PC-3 (cell line): ENCODE data around the gene GRHL3. TPM values are rescaled to one million over a fixed set of nuclear protein-coding genes. Genes with fewer than 3 reads are reported as not detected.
A peak's percentile ranks its signal among the peaks of the same experiment; 100 is the strongest.

Experiments used
- ATAC-seq: fragments of 200-7000 bp; cut with Tn5 transposase; 2 replicates; pipeline ENCODE4 v1.9.1; 2020; ENCODE audit warnings: mild to moderate bottlenecking, moderate library complexity
- BruUV-seq: library from RNA; stranded (reverse); fragments of 400-500 nt; replicated peaks from 2 replicates; lab custom pipeline; 2021; lab: Mats Ljungman, UMichigan
- CTCF ChIA-PET: fragments of 300-600 bp; sonication (Branson Sonifier 250); formaldehyde crosslinking; loops from one replicate; lab custom pipeline; 2022; ENCODE audit warnings: antibody characterized with exemption; lab: Charles Lee
- POLR2A ChIA-PET: fragments of 300-600 bp; sonication (Branson Sonifier 250); formaldehyde crosslinking; loops from one replicate; lab custom pipeline; 2022; ENCODE audit warnings: antibody characterized with exemption; ENCODE audit not compliant: unreplicated experiment; lab: Charles Lee
- DNase-seq: peaks from one replicate; pipeline ENCODE4 v3.0.0-alpha.2; 2015
- H2AFZ ChIP-seq: fragments of 300-600 bp; sonication (generic); 2 replicates; pipeline ENCODE4 v1.6.0; 2016; ENCODE audit warnings: antibody characterized with exemption, low read length
- H3F3A ChIP-seq: fragments of 300-600 bp; sonication (generic); one replicate; pipeline ENCODE4 v1.6.0; 2017; ENCODE audit warnings: antibody characterized with exemption, low read length, control low read depth, mild to moderate bottlenecking; ENCODE audit not compliant: unreplicated experiment
- H3K27ac ChIP-seq: fragments of 300-600 bp; sonication (generic); 2 replicates; pipeline ENCODE4 v1.5.1; 2016; ENCODE audit warnings: mild to moderate bottlenecking, low read length
- H3K27me3 ChIP-seq: fragments of 300-600 bp; sonication (generic); 2 replicates; pipeline ENCODE4 v1.6.1; 2016; ENCODE audit warnings: low read length, mixed read lengths
- H3K36me3 ChIP-seq: fragments of 300-600 bp; sonication (generic); 2 replicates; pipeline ENCODE4 v1.6.1; 2016; ENCODE audit warnings: low read depth, mixed run types, low read length, mixed read lengths
- H3K4me1 ChIP-seq: fragments of 300-600 bp; sonication (generic); 2 replicates; pipeline ENCODE4 v1.5.1; 2016; ENCODE audit warnings: low read length; ENCODE audit not compliant: insufficient read depth
- H3K4me2 ChIP-seq: fragments of 300-600 bp; sonication (generic); 2 replicates; pipeline ENCODE4 v1.6.0; 2016; ENCODE audit warnings: low read length
- H3K4me3 ChIP-seq: fragments of 300-600 bp; sonication (generic); 2 replicates; pipeline ENCODE4 v1.5.1; 2016; ENCODE audit warnings: mild to moderate bottlenecking, low read length, mixed read lengths
- H3K79me2 ChIP-seq: fragments of 300-600 bp; sonication (generic); 2 replicates; pipeline ENCODE4 v1.6.1; 2017; ENCODE audit warnings: low read length, mixed read lengths
- H3K9ac ChIP-seq: fragments of 300-600 bp; sonication (generic); 2 replicates; pipeline ENCODE4 v1.6.0; 2016; ENCODE audit warnings: mild to moderate bottlenecking, low read length
- H3K9me2 ChIP-seq: fragments of 300-600 bp; sonication (generic); replicated peaks from 2 replicates; pipeline ENCODE4 v1.6.1; 2016; ENCODE audit warnings: mixed run types, low read length, mixed read lengths
- H3K9me3 ChIP-seq: fragments of 300-600 bp; sonication (generic); 2 replicates; pipeline ENCODE4 v1.6.1; 2016; ENCODE audit warnings: low read length, mixed read lengths
- H4K20me1 ChIP-seq: fragments of 300-600 bp; sonication (generic); 2 replicates; pipeline ENCODE4 v1.6.1; 2016; ENCODE audit warnings: low read length, mixed read lengths
- EZH2 ChIP-seq: fragments of 300-600 bp; sonication (generic); IDR thresholded peaks from one replicate; pipeline ENCODE4 v1.6.1; 2017; ENCODE audit warnings: antibody characterized with exemption, mild to moderate bottlenecking, low read length; ENCODE audit not compliant: unreplicated experiment
- EZH2phosphoT487 ChIP-seq: fragments of 300-600 bp; sonication (generic); IDR thresholded peaks from 2 replicates; pipeline ENCODE4 v1.6.1; 2018; ENCODE audit warnings: mild to moderate bottlenecking, antibody characterized with exemption, low read length, borderline replicate concordance
- intact Hi-C: fragments of 100-400 bp; cut with micrococcal nuclease; formaldehyde crosslinking; loops from 2 replicates; pipeline ENCODE4 v1.9.0; 2023
- total RNA-seq: library from RNA; depleted of rRNA; stranded (reverse); fragments of >200 nt; gene quantifications from 2 replicates; pipeline ENCODE4 v1.2.3, GENCODE V29; 2014
- TF ChIP-seq, protein P1 (sequence below): fragments of 300-600 bp; sonication (generic); conservative IDR thresholded peaks from 2 replicates; pipeline ENCODE4 v1.5.1; 2017; ENCODE audit warnings: antibody characterized with exemption, low read depth, mild to moderate bottlenecking, low read length

GRHL3 gene
- total RNA-seq, 1 experiment from 2014 or later, result 3.5 TPM

DNA sequence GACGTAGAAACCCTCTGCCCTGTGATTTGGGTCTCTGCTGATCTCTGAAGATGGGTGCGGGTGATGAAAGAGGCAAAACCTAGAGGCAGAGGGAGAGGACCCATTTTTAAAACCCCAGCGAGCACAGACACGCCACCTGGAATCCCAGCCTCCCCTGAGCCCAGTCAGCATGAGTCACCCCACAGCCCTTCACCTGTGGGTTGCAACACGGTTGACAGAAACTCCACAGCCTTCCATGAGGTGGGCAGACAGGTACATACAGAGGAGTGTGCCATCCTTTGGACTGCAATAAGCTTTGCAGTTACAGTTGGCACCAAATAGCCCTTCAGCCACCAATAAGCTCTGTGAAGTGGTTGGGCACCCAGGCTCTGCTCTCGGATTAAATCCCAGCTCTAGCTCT lies 2.1 kb upstream of the GRHL3 start:
- H3K4me2 ChIP-seq, result peak overlapping the region; percentile 53
- H3K79me2 ChIP-seq, result no peaks in the 10 kb centered on the region
- no peaks in the 10 kb centered on the region for H4K20me1 ChIP-seq
- DNase-seq, result peak; percentile 88
- POLR2A ChIA-PET, result no interaction called here
- H3F3A ChIP-seq, result no peaks in the 10 kb centered on the region
- intact Hi-C loops, result loop anchor here (2.0 kb wide), 1 partner anchor 74 kb away; no protein-coding TSS in a partner anchor
- 0 out of 2 replicates have a peak overlapping the region, but pooled peaks have one; percentile 23 for H3K9ac ChIP-seq
- no peaks in the 10 kb centered on the region for H3K27me3 ChIP-seq
- no peaks in the 10 kb centered on the region for H3K9me3 ChIP-seq
- CTCF ChIA-PET, result interaction anchor here (0.5 to 2.8 kb wide), 4 partner anchors 22 to 167 kb away, joined by 3 to 14 read pairs (median 9); no protein-coding TSS in a partner anchor
- TF ChIP-seq EZH2phosphoT487, result no peak
- no peak for TF ChIP-seq EZH2
- TF ChIP-seq, protein P1, sequence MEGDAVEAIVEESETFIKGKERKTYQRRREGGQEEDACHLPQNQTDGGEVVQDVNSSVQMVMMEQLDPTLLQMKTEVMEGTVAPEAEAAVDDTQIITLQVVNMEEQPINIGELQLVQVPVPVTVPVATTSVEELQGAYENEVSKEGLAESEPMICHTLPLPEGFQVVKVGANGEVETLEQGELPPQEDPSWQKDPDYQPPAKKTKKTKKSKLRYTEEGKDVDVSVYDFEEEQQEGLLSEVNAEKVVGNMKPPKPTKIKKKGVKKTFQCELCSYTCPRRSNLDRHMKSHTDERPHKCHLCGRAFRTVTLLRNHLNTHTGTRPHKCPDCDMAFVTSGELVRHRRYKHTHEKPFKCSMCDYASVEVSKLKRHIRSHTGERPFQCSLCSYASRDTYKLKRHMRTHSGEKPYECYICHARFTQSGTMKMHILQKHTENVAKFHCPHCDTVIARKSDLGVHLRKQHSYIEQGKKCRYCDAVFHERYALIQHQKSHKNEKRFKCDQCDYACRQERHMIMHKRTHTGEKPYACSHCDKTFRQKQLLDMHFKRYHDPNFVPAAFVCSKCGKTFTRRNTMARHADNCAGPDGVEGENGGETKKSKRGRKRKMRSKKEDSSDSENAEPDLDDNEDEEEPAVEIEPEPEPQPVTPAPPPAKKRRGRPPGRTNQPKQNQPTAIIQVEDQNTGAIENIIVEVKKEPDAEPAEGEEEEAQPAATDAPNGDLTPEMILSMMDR, result no peak; the same call in 1 of the 2 replicates
- no peak overlapping the region for H3K4me3 ChIP-seq
- peak; percentile 67 for ATAC-seq
- H3K36me3 ChIP-seq, result no peaks in the 10 kb centered on the region
- H3K27ac ChIP-seq, result peak overlapping the region; percentile 57
- H3K4me1 ChIP-seq, result peaks cover 52% of the 10 kb centered on the region
- BruUV-seq, result no TSS peak
- H2AFZ ChIP-seq, result peak overlapping the region; percentile 49; the same call in 1 of the 2 replicates
- no peaks in the 10 kb centered on the region for H3K9me2 ChIP-seq

- TF ChIP-seq EZH2 (no peak), EZH2phosphoT487 (no peak)
- TF ChIP-seq, protein P1, result no peak
- H3K4me1 ChIP-seq, result peaks cover 61% of the 10 kb centered on the region
- BruUV-seq, result no TSS peak
- ATAC-seq, result no peak
- H3K4me2 ChIP-seq, result peak overlapping the region; percentile 82; the same call in 1 of the 2 replicates
- no peaks in the 10 kb centered on the region for H4K20me1 ChIP-seq
- H3K36me3 ChIP-seq, result no peaks in the 10 kb centered on the region
- CTCF ChIA-PET, result interaction anchor here (2.8 kb wide), 1 partner anchor 116 kb away, joined by 10 read pairs; no protein-coding TSS in a partner anchor
- H3K4me3 ChIP-seq, result no peak overlapping the region
- H3K79me2 ChIP-seq, result no peaks in the 10 kb centered on the region
- H2AFZ ChIP-seq, result no peak overlapping the region
- no peak for DNase-seq
- no peaks in the 10 kb centered on the region for H3K9me2 ChIP-seq
- POLR2A ChIA-PET, result interaction anchor here (0.5 to 0.7 kb wide), 2 partner anchors 37 to 55 kb away, joined by 3 to 22 read pairs; no protein-coding TSS in a partner anchor
- no peaks in the 10 kb centered on the region for H3F3A ChIP-seq
- H3K27me3 ChIP-seq, result no peaks in the 10 kb centered on the region
- no peak overlapping the region for H3K27ac ChIP-seq
- H3K9me3 ChIP-seq, result no peaks in the 10 kb centered on the region
- intact Hi-C loops, result loop anchor here (2.0 kb wide), 1 partner anchor 73 kb away; no protein-coding TSS in a partner anchor
- no peak overlapping the region for H3K9ac ChIP-seq
These were observed 1.1 kb upstream of the GRHL3 start for GRCh38 chr1:24317956-24318614.
